HG03571 (cell line): ENCODE data around the gene DLK1.

Source experiments
- ATAC-seq: cut with Tn5 transposase; IDR thresholded peaks from one replicate; pipeline ENCODE4 v1.9.1; 2021; ENCODE audit not compliant: unreplicated experiment

The DLK1 gene

GRCh38 chr14:100726550-100727085 is at the start of gene DLK1:
TSS of gene DLK1 (plus strand) at chr14:100726892. CDS start at chr14:100727069, 177 bp downstream.
- no peak for ATAC-seq

- ATAC-seq, result no peak
These were observed 49.5 kb upstream of the DLK1 start for GRCh38 chr14:100677152-100677551.

GRCh38 chr14:100677554-100678468 is 48.9 kb upstream of the DLK1 start:
- ATAC-seq, result no peak

GRCh38 chr14:100678469-100678828 is 48.2 kb upstream of the DLK1 start:
- ATAC-seq, result no peak

- ATAC-seq, result no peak
These were observed 47.5 kb upstream of the DLK1 start for GRCh38 chr14:100679153-100679552.

GRCh38 chr14:100679707-100680438 is 46.8 kb upstream of the DLK1 start:
- no peak for ATAC-seq

GRCh38 chr14:100680439-100681051 is 46.1 kb upstream of the DLK1 start:
- ATAC-seq, result no peak

- ATAC-seq, result no peak
These were observed 45.6 kb upstream of the DLK1 start for GRCh38 chr14:100681111-100681510.

- no peak for ATAC-seq
These were observed 43.9 kb upstream of the DLK1 start for GRCh38 chr14:100682749-100683148.

GRCh38 chr14:100683578-100683977 is 43.1 kb upstream of the DLK1 start:
- ATAC-seq, result no peak

- no peak for ATAC-seq
These were observed 42.5 kb upstream of the DLK1 start for GRCh38 chr14:100684154-100684553.

GRCh38 chr14:100684961-100685360 is 41.7 kb upstream of the DLK1 start:
- no peak for ATAC-seq

- no peak for ATAC-seq
These were observed 39.8 kb upstream of the DLK1 start for GRCh38 chr14:100686858-100687257.

GRCh38 chr14:100687386-100687785 is 39.3 kb upstream of the DLK1 start:
- ATAC-seq, result no peak

GRCh38 chr14:100688051-100688450 is 38.6 kb upstream of the DLK1 start:
- no peak for ATAC-seq

GRCh38 chr14:100688598-100689461 is 37.9 kb upstream of the DLK1 start:
- ATAC-seq, result no peak

GRCh38 chr14:100690672-100691071 is 36.0 kb upstream of the DLK1 start:
- no peak for ATAC-seq

GRCh38 chr14:100691395-100692056 is 35.2 kb upstream of the DLK1 start:
- no peak for ATAC-seq

- no peak for ATAC-seq
These were observed 34.4 kb upstream of the DLK1 start for GRCh38 chr14:100692256-100692655.
